Upper lobe of left lung (tissue), 6 donors: Measurements from ENCODE around the gene FER. TPM values are rescaled to one million over a fixed set of nuclear protein-coding genes. Genes with fewer than 3 reads are reported as not detected.

Experiments used
- ATAC-seq, 2 donors: fragments of 200-7000 bp; cut with Tn5 transposase; one replicate each; pipeline ENCODE4 v1.9.1; 2022; ENCODE audit warnings: mild to moderate bottlenecking in 2 of 2, moderate library complexity in 2 of 2; ENCODE audit not compliant: low FRiP score in 2 of 2
- DNase-seq, 2 donors: peaks; one replicate each; pipeline ENCODE4 v3.0.0-alpha.2; 2019 to 2020
- H3K27ac ChIP-seq, 4 donors: fragments of 200-600 bp; sonication (generic); one replicate each; pipeline ENCODE4 v1.5.1; 2016 to 2019
- H3K27me3 ChIP-seq, 4 donors: fragments of 200-600 bp; sonication (generic); one replicate each; pipeline ENCODE4 v1.5.1; 2017 to 2019
- H3K36me3 ChIP-seq, 4 donors: fragments of 200-600 bp; sonication (generic); one replicate each; pipeline ENCODE4 v1.5.1; 2016 to 2019
- H3K4me1 ChIP-seq, 4 donors: fragments of 200-600 bp; sonication (generic); one replicate each; pipeline ENCODE4 v1.5.1; 2018 to 2019
- H3K4me3 ChIP-seq, 4 donors: fragments of 200-600 bp; sonication (generic); one replicate each; pipeline ENCODE4 v1.5.1; 2017 to 2019; ENCODE audit warnings: mild to moderate bottlenecking in 2 of 4, moderate library complexity in 1 of 4
- H3K9me3 ChIP-seq, 4 donors: fragments of 200-600 bp; sonication (generic); one replicate each; pipeline ENCODE4 v1.5.1; 2018 to 2019
- EP300 ChIP-seq, 4 donors: sonication (generic); formaldehyde crosslinking; IDR thresholded peaks; one replicate each; pipeline ENCODE4 v1.5.1; 2017; ENCODE audit warnings: antibody characterized with exemption in 4 of 4, control low read depth in 2 of 4
- POLR2A ChIP-seq, 4 donors: fragments of 450-650 bp; IDR thresholded peaks; one replicate each; pipeline ENCODE4 v1.5.1; 2016 to 2017; ENCODE audit warnings: antibody characterized with exemption in 4 of 4, mild to moderate bottlenecking in 2 of 4
- POLR2AphosphoS5 ChIP-seq, 2 donors: sonication (generic); formaldehyde crosslinking; IDR thresholded peaks; one replicate each; pipeline ENCODE4 v1.5.1; 2017; ENCODE audit warnings: antibody characterized with exemption in 2 of 2
- WGBS, 2 donors: methylation state at CpG; one replicate each; pipeline ENCODE4 v1.1.5; 2017 to 2018; 5-methylcytosine and 5-hydroxymethylcytosine counted together
- total RNA-seq, 6 donors: library from RNA; depleted of rRNA in 4 of 6; stranded (reverse); fragments of >200 nt in 4 of 6; gene quantifications; one replicate each; pipeline versions ENCODE4 v1.1.0 to v1.2.1, GENCODE V29; 2016 to 2021
- TF ChIP-seq, protein P1 (sequence below), 6 experiments: fragments of 450-650 bp in 4 of 6; fragments of 200-600 bp in 2 of 6; sonication (generic) in 2 of 6; IDR thresholded peaks; one replicate each; pipeline ENCODE4 v1.5.1; 2016 to 2019; ENCODE audit warnings: antibody characterized with exemption in 6 of 6
- donor health status: DM: no; HTN: no; CAD: no; lungs with moderate emphysema.
- donor health status: DM: no; HTN: yes; CAD: no; lungs with severe emphysema.

FER gene
- total RNA-seq, 6 donors from 2014 or later = 17.6 to 55.5 (median 27.9) TPM

DNA sequence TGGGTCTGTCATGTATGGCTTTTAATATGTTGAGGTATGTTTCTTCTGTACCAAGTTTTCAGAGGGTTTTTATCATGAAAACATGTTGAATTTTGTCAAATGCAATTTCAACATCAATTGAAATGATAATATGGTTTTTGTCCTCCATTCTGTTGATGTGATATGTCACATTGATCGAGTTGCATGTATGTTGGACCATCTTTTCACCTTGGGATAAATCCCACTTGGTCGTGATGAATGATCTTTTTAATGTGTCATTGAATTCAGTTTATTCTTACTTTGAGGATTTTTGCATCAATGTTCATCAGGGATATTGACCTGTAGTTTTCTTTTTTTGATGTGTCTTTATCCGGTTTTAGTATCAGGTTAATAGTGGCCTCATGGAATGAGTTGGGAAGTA lies 373.5 kb downstream of the FER start:
- Histone ChIP-seq H3K9me3 (peaks cover 0 to 6% (median 2%) of the 10 kb centered on the region in 4 donors), H3K4me1 (no peaks in the 10 kb centered on the region), H3K27ac (no peak overlapping the region), H3K27me3 (no peaks in the 10 kb centered on the region), H3K36me3 (no peaks in the 10 kb centered on the region), H3K4me3 (no peak overlapping the region)
- no peak for DNase-seq
- no peak for ATAC-seq
- 94 to 95% methylated on average over 3 of the region's 3 CpGs for WGBS, 2 donors
- TF ChIP-seq EP300 (IDR thresholded peaks at IDR 0.05) (no peak), POLR2AphosphoS5 (IDR thresholded peaks at IDR 0.05) (no peak), POLR2A (IDR thresholded peaks at IDR 0.05) (no peak)
- TF ChIP-seq, protein P1, sequence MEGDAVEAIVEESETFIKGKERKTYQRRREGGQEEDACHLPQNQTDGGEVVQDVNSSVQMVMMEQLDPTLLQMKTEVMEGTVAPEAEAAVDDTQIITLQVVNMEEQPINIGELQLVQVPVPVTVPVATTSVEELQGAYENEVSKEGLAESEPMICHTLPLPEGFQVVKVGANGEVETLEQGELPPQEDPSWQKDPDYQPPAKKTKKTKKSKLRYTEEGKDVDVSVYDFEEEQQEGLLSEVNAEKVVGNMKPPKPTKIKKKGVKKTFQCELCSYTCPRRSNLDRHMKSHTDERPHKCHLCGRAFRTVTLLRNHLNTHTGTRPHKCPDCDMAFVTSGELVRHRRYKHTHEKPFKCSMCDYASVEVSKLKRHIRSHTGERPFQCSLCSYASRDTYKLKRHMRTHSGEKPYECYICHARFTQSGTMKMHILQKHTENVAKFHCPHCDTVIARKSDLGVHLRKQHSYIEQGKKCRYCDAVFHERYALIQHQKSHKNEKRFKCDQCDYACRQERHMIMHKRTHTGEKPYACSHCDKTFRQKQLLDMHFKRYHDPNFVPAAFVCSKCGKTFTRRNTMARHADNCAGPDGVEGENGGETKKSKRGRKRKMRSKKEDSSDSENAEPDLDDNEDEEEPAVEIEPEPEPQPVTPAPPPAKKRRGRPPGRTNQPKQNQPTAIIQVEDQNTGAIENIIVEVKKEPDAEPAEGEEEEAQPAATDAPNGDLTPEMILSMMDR (IDR thresholded peaks at IDR 0.05) = no peak

DNA sequence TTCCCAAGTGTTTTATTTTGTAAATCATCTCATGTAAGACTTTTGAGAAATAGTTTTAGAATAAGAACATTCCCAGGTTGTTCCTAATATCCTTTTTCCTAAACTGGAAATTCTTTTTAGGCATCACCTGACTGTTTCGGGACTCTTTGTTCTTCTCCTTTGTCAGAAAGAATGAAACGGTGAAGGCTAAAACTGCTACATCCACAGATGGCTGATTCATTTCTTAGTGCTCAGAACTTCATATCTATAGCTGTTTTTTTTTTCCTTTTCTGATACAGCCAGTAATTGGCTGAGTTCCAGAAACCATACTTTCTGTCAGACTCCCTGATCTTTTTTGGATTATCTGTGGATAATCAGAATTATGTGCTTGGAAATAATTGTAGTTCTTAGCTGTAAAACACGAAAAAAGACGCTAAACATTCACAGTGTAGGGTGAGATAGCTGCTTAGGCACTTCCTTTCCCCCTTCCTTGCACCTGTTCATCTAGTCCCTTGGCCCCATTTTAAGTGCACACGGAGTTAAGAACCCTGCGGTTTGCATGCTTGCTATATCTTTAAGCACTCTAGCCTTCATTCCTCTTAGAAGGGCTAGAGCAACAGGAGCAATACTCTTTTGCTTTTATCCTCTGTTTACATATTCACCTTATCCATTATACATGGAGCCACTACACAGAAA lies 378.2 kb downstream of the FER start:
- H3K27ac ChIP-seq = no peak overlapping the region
- H3K36me3 ChIP-seq = no peaks in the 10 kb centered on the region
- no peak overlapping the region for H3K4me3 ChIP-seq
- ATAC-seq (no peak), DNase-seq (no peak)
- WGBS, 2 donors = 69 to 72% methylated on average over 6 of the region's 6 CpGs
- H3K27me3 ChIP-seq = no peaks in the 10 kb centered on the region
- no peaks in the 10 kb centered on the region for H3K4me1 ChIP-seq
- TF ChIP-seq, protein P1 (IDR thresholded peaks at IDR 0.05) = no peak
- TF ChIP-seq POLR2A (IDR thresholded peaks at IDR 0.05) (no peak), POLR2AphosphoS5 (IDR thresholded peaks at IDR 0.05) (no peak), EP300 (IDR thresholded peaks at IDR 0.05) (no peak)
- H3K9me3 ChIP-seq = no peaks in the 10 kb centered on the region

DNA sequence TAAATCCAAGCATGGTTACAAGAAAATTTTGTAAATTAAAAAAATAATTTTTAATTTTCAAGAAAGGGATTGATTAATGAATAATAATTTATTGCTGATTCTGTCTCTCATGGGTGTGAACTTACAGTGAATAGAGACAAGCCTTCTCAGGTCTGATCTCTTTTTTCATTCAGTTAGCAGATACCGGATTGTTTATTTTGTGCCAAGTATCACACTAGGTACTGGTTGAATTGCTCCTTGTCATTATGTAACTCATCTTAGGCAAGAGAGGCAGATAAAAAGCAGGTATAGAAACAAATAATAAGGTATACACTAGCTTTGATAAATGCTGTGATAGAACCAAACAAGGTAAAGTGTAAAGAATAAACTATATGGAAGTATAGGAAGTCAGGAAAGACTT lies 378.8 kb downstream of the FER start:
- H3K36me3 ChIP-seq = no peaks in the 10 kb centered on the region
- 68 to 70% methylated on average over 1 of the region's 1 CpG for WGBS, 2 donors
- ATAC-seq (no peak), DNase-seq (no peak)
- H3K9me3 ChIP-seq = no peaks in the 10 kb centered on the region
- H3K4me3 ChIP-seq = no peak overlapping the region
- no peak overlapping the region for H3K27ac ChIP-seq
- no peaks in the 10 kb centered on the region for H3K27me3 ChIP-seq
- no peaks in the 10 kb centered on the region for H3K4me1 ChIP-seq
- TF ChIP-seq, protein P1 (IDR thresholded peaks at IDR 0.05) = no peak

DNA sequence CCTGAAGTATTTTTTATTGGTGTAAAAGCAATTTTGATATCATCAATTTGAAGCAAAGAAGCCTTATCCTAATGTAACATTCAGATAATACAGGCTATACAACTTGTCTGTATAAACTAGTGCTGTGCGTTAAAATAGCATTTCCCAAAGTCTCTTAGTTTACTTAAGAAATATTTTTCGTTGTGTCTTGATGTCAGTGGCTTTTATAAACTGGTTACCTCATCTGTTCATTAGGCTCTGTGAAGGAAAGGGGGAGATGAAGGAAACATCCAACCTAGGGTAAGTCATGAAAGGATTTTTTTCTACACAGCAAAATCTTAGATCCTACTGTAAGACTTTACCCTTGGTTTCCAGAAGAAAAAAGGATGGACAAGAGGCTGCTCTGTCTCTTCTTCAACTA lies 389.2 kb downstream of the FER start:
- WGBS, 2 donors = 72 to 81% methylated on average over 2 of the region's 2 CpGs
- H3K9me3 ChIP-seq = no peaks in the 10 kb centered on the region
- no peaks in the 10 kb centered on the region for H3K27me3 ChIP-seq
- DNase-seq (no peak), ATAC-seq (no peak)
- no peak overlapping the region for H3K27ac ChIP-seq
- H3K4me3 ChIP-seq = no peak overlapping the region
- TF ChIP-seq POLR2A (IDR thresholded peaks at IDR 0.05) (no peak), EP300 (IDR thresholded peaks at IDR 0.05) (no peak), POLR2AphosphoS5 (IDR thresholded peaks at IDR 0.05) (no peak)
- TF ChIP-seq, protein P1 (IDR thresholded peaks at IDR 0.05) = no peak
- no peaks in the 10 kb centered on the region for H3K4me1 ChIP-seq
- H3K36me3 ChIP-seq = no peaks in the 10 kb centered on the region
